ENCODE data around the gene PRKACG.

Gene PRKACG

DNA sequence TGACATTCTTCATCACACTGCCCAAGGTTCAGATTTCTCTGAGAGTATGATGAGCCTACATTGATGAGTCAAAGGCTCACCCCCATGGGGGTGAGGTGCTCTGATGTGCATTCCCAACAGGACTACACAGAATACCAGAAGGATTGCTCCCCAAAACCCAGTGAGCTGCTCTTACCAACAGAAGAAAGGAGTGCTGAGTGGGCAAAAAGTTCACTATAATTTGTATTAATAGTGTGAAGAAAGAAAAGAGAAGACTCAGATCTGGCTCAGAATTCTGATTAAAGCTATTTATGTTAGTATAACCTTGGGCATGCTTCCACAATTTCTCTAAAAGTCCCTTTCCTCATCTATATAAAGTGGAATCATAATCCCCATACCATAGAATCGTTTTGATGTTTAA lies 46.1 kb downstream of the PRKACG start:
- no peak for DNase-seq (ENCODE audit: low read depth)
- TF ChIP-seq, protein P1, sequence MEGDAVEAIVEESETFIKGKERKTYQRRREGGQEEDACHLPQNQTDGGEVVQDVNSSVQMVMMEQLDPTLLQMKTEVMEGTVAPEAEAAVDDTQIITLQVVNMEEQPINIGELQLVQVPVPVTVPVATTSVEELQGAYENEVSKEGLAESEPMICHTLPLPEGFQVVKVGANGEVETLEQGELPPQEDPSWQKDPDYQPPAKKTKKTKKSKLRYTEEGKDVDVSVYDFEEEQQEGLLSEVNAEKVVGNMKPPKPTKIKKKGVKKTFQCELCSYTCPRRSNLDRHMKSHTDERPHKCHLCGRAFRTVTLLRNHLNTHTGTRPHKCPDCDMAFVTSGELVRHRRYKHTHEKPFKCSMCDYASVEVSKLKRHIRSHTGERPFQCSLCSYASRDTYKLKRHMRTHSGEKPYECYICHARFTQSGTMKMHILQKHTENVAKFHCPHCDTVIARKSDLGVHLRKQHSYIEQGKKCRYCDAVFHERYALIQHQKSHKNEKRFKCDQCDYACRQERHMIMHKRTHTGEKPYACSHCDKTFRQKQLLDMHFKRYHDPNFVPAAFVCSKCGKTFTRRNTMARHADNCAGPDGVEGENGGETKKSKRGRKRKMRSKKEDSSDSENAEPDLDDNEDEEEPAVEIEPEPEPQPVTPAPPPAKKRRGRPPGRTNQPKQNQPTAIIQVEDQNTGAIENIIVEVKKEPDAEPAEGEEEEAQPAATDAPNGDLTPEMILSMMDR (IDR thresholded peaks at IDR 0.05; ENCODE audit: low read depth, low read length, missing control alignments) = no peak
- no peak overlapping the region for H3K4me3 ChIP-seq (ENCODE audit: low read depth, low read length)

DNA sequence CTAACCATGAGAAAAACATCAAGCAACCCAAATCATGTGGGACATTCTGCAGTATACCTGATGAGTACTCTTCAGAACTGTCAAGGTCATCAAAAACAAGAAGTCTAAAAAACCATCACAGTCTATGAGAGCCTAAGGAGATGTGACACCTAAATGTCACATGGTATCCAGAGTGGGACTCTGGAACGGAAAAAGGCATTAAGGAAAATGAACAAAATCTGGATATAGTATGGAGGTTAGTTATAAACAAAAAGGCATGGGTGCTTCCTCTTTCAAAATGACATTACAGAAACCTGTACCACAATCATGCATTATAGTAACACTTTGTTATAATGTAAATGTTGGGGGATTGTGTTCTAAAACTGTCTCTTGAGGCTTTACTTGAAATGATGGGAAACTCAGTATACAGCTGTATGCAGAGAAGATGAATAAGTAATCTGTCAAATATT lies 47.4 kb downstream of the PRKACG start:
- TF ChIP-seq, protein P1 (IDR thresholded peaks at IDR 0.05; ENCODE audit: low read depth, low read length, missing control alignments) = no peak
- no peak for DNase-seq (ENCODE audit: low read depth)
- H3K4me3 ChIP-seq (ENCODE audit: low read depth, low read length) = no peak overlapping the region

GRCh38 chr9:68964765-68965164 lies 49.1 kb downstream of the PRKACG start:
- H3K4me3 ChIP-seq (ENCODE audit: low read depth, low read length) = no peak overlapping the region
- no peak for DNase-seq (ENCODE audit: low read depth)
- TF ChIP-seq, protein P1 (IDR thresholded peaks at IDR 0.05; ENCODE audit: low read depth, low read length, missing control alignments) = no peak

- no peak for DNase-seq (ENCODE audit: low read depth)
- TF ChIP-seq, protein P1 (IDR thresholded peaks at IDR 0.05; ENCODE audit: low read depth, low read length, missing control alignments) = no peak
Measured at GRCh38 chr9:68964102-68964541, 49.8 kb downstream of the PRKACG start.

GRCh38 chr9:68963416-68963815 lies 50.5 kb downstream of the PRKACG start:
- TF ChIP-seq, protein P1 (IDR thresholded peaks at IDR 0.05; ENCODE audit: low read depth, low read length, missing control alignments) = no peak
- no peak for DNase-seq (ENCODE audit: low read depth)

More at GRCh38 chr9:68964102-68964541, 49.8 kb downstream of the PRKACG start:
- no peak overlapping the region for H3K4me3 ChIP-seq (ENCODE audit: low read depth, low read length)

More at GRCh38 chr9:68963416-68963815, 50.5 kb downstream of the PRKACG start:
- no peak overlapping the region for H3K4me3 ChIP-seq (ENCODE audit: low read depth, low read length)

All from GM12864 (cell line).